ENCODE data around the gene POLR3E.

DNA sequence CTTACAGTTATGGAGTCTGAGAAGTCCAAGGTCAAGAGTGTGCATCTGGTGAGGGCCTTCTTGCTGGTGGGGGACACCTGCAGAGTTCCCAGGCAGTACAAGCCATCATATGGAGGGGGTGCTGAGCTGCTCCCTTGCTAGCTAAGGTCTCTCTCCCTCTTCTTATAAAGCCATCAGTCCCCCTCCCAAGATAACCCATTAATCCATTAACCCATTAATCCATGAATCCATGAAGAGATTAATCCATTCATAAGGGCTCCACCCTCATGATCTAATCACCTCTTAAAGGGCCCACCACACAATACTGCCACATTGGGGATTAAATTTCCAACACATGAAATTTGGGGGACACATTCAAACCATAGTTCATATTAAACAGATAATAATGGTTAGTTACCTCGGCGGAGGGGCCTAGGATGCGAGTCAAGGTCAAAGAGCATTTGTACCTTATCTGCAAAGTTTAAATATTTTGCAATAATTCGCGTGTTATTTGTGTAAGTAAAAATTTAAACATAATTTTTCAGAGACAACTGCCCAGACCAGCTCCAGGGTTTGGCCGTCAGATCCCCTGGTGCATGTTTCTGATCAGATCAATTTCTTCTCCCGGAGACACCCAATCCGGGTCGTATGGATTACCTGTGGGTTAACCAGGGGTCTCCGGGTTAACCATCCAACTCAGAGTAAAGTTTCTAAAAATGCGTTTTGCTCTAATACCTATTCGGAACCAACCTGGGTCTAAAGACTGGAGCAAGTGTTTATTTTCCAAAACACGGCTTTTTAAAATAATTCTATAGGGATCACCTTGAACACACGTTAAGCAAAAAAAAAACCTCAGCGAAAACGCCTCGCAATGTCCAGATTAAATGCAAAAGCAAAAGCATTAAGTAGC lies 740 bp upstream of the POLR3E start:
- TF ChIP-seq, protein P1, sequence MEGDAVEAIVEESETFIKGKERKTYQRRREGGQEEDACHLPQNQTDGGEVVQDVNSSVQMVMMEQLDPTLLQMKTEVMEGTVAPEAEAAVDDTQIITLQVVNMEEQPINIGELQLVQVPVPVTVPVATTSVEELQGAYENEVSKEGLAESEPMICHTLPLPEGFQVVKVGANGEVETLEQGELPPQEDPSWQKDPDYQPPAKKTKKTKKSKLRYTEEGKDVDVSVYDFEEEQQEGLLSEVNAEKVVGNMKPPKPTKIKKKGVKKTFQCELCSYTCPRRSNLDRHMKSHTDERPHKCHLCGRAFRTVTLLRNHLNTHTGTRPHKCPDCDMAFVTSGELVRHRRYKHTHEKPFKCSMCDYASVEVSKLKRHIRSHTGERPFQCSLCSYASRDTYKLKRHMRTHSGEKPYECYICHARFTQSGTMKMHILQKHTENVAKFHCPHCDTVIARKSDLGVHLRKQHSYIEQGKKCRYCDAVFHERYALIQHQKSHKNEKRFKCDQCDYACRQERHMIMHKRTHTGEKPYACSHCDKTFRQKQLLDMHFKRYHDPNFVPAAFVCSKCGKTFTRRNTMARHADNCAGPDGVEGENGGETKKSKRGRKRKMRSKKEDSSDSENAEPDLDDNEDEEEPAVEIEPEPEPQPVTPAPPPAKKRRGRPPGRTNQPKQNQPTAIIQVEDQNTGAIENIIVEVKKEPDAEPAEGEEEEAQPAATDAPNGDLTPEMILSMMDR (IDR thresholded peaks at IDR 0.05; ENCODE audit: low read depth, low read length): no peak
- no peak for TF ChIP-seq EZH2phosphoT487 (IDR thresholded peaks at IDR 0.05; ENCODE audit: low read depth)

Measured in OCI-LY3 (cell line).